Nephron (organoid): ENCODE results near the gene HNF1B.

ENCODE experiments used
- H3K27ac Mint-ChIP-seq, 3 experiments: 2 replicates each; pipeline ENCODE4 v1.8.0; 2020; ENCODE audit warnings: mixed read lengths in 3 of 3, mild to moderate bottlenecking in 2 of 3, moderate library complexity in 1 of 3
- H3K27me3 Mint-ChIP-seq: 2 replicates; pipeline ENCODE4 v1.8.0; 2021; ENCODE audit warnings: low read depth, mild to moderate bottlenecking, moderate library complexity, mixed read lengths
- H3K36me3 Mint-ChIP-seq: 2 replicates; pipeline ENCODE4 v1.8.0; 2020; ENCODE audit warnings: low read depth, mixed read lengths
- H3K4me1 Mint-ChIP-seq: 2 replicates; pipeline ENCODE4 v1.8.0; 2020; ENCODE audit warnings: mixed read lengths
- H3K4me3 Mint-ChIP-seq, 3 experiments: 2 replicates each; pipeline ENCODE4 v1.8.0; 2020; ENCODE audit warnings: mild to moderate bottlenecking in 3 of 3, mixed read lengths in 3 of 3, moderate library complexity in 2 of 3
- H3K9me3 Mint-ChIP-seq: 2 replicates; pipeline ENCODE4 v1.8.0; 2020; ENCODE audit warnings: mixed read lengths
- CTCF ChIP-seq, 3 experiments: fragments of 200-600 bp; sonication (generic); IDR thresholded peaks; one replicate each; pipeline ENCODE4 v1.5.0; 2021; ENCODE audit warnings: antibody characterized with exemption in 3 of 3; ENCODE audit not compliant: unreplicated experiment in 3 of 3

Gene HNF1B

GRCh38 chr17:37661400-37662014 is 83.4 kb downstream of the HNF1B start:
- Mint-ChIP-seq H3K4me3 (no peak overlapping the region), H3K27me3 (no peaks in the 10 kb centered on the region), H3K4me1 (no peaks in the 10 kb centered on the region), H3K27ac (no peak overlapping the region), H3K9me3 (no peaks in the 10 kb centered on the region), H3K36me3 (no peaks in the 10 kb centered on the region)
- TF ChIP-seq CTCF (IDR thresholded peaks at IDR 0.05; ENCODE audit: unreplicated experiment in 3 of 3) = no peak

DNA sequence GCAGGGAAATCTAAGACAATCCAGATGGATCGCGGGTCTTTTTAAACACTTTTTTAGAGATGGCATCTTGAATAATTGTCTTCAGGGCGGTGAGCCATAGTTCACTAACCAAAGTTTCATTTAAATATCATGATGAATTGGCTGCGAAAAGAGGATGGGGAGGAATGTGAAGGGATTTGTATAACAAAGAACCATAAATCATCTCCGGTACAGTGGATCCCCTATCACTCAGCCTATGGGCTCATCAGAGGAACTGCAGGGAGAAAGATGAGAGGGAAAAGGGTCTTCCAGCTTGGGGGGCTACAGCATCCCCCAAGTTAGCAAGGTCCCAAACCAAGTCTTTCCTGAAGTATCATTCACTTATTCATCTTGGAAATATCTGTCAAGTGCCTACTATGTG is 84.9 kb downstream of the HNF1B start:
- Mint-ChIP-seq H3K27me3 (no peaks in the 10 kb centered on the region), H3K4me1 (no peaks in the 10 kb centered on the region), H3K4me3 (no peak overlapping the region), H3K9me3 (no peaks in the 10 kb centered on the region), H3K36me3 (no peaks in the 10 kb centered on the region), H3K27ac (no peak overlapping the region)
- TF ChIP-seq CTCF (IDR thresholded peaks at IDR 0.05; ENCODE audit: unreplicated experiment in 3 of 3) = no peak

GRCh38 chr17:37657202-37657601 is 87.7 kb downstream of the HNF1B start:
- no peak overlapping the region for H3K4me3 Mint-ChIP-seq

GRCh38 chr17:37651849-37652248 is 93.0 kb downstream of the HNF1B start:
- H3K36me3 Mint-ChIP-seq = no peaks in the 10 kb centered on the region
- no peaks in the 10 kb centered on the region for H3K9me3 Mint-ChIP-seq
- TF ChIP-seq CTCF (IDR thresholded peaks at IDR 0.05; ENCODE audit: unreplicated experiment in 3 of 3) = no peak
- H3K4me3 Mint-ChIP-seq = no peak overlapping the region
- H3K4me1 Mint-ChIP-seq = no peaks in the 10 kb centered on the region
- peaks cover 30% of the 10 kb centered on the region for H3K27me3 Mint-ChIP-seq
- H3K27ac Mint-ChIP-seq = no peak overlapping the region

More at GRCh38 chr17:37657202-37657601, 87.7 kb downstream of the HNF1B start:
- Mint-ChIP-seq H3K9me3 (no peaks in the 10 kb centered on the region), H3K27ac (no peak overlapping the region), H3K36me3 (no peaks in the 10 kb centered on the region), H3K27me3 (peaks cover 6% of the 10 kb centered on the region), H3K4me1 (no peaks in the 10 kb centered on the region)
- no peak for TF ChIP-seq CTCF (IDR thresholded peaks at IDR 0.05; ENCODE audit: unreplicated experiment in 3 of 3)

GRCh38 chr17:37650419-37651003 is 94.3 kb downstream of the HNF1B start:
- no peaks in the 10 kb centered on the region for H3K9me3 Mint-ChIP-seq
- H3K4me3 Mint-ChIP-seq = no peak overlapping the region
- peak; percentile 46 to 61 (median 47) for TF ChIP-seq CTCF (IDR thresholded peaks at IDR 0.05; ENCODE audit: unreplicated experiment in 3 of 3)
- H3K27me3 Mint-ChIP-seq = peaks cover 43% of the 10 kb centered on the region
- no peaks in the 10 kb centered on the region for H3K4me1 Mint-ChIP-seq
- no peaks in the 10 kb centered on the region for H3K36me3 Mint-ChIP-seq
- no peak overlapping the region for H3K27ac Mint-ChIP-seq

GRCh38 chr17:37648555-37648954 is 96.3 kb downstream of the HNF1B start:
- Mint-ChIP-seq H3K9me3 (no peaks in the 10 kb centered on the region), H3K27ac (no peak overlapping the region), H3K27me3 (peaks cover 54% of the 10 kb centered on the region), H3K4me1 (peaks cover 4% of the 10 kb centered on the region), H3K4me3 (no peak overlapping the region), H3K36me3 (no peaks in the 10 kb centered on the region)
- no peak for TF ChIP-seq CTCF (IDR thresholded peaks at IDR 0.05; ENCODE audit: unreplicated experiment in 3 of 3)
